NOMO-1 (cell line): ENCODE measurements around the gene DNAJC1.
"Not testable (repeated sequence)": the region's sequence is repeated elsewhere in the genome, so short reads cannot be mapped to it uniquely, and the experiment has no call there.

Experiments used
- DNase-seq, 2 experiments: peaks; one replicate each; lab custom pipeline; 2025; ENCODE audit not compliant: unreplicated experiment in 2 of 2; lab: John Stamatoyannopoulos, UW

DNAJC1 gene

GRCh38 chr10:21742740-21743412 lies 260.7 kb downstream of the DNAJC1 start:
- DNase-seq = no peak

GRCh38 chr10:21740989-21741388 lies 262.5 kb downstream of the DNAJC1 start:
- DNase-seq = no peak

GRCh38 chr10:21737106-21737505 lies 266.4 kb downstream of the DNAJC1 start:
- DNase-seq = peak; percentile 37 to 57

- no peak for DNase-seq
These were observed 269.8 kb downstream of the DNAJC1 start for GRCh38 chr10:21733710-21734109.

- DNase-seq = peak; percentile 61 to 77
These were observed 271.3 kb downstream of the DNAJC1 start for GRCh38 chr10:21732067-21732772.

- no peak for DNase-seq
These were observed 274.9 kb downstream of the DNAJC1 start for GRCh38 chr10:21728618-21729017.

GRCh38 chr10:21727452-21728168 lies 275.9 kb downstream of the DNAJC1 start:
- no peak for DNase-seq

- no peak for DNase-seq
These were observed 276.8 kb downstream of the DNAJC1 start for GRCh38 chr10:21726601-21727225.

- DNase-seq = peak; percentile 88 to 97
These were observed 278.7 kb downstream of the DNAJC1 start for GRCh38 chr10:21724687-21725367.

GRCh38 chr10:21724020-21724589 lies 279.4 kb downstream of the DNAJC1 start:
- no peak for DNase-seq

GRCh38 chr10:21722209-21722608 lies 281.3 kb downstream of the DNAJC1 start:
- no peak for DNase-seq

GRCh38 chr10:21721000-21721665 lies 282.4 kb downstream of the DNAJC1 start:
- no peak for DNase-seq

- DNase-seq = no peak
These were observed 283.4 kb downstream of the DNAJC1 start for GRCh38 chr10:21720090-21720489.

GRCh38 chr10:21719502-21719901 lies 284.0 kb downstream of the DNAJC1 start:
- no peak for DNase-seq

GRCh38 chr10:21717437-21718054 lies 286.0 kb downstream of the DNAJC1 start:
- DNase-seq = not testable (repeated sequence)

GRCh38 chr10:21715531-21716195 lies 287.9 kb downstream of the DNAJC1 start:
- DNase-seq = no peak

GRCh38 chr10:21712975-21713374 lies 290.6 kb downstream of the DNAJC1 start:
- no peak for DNase-seq

GRCh38 chr10:21707498-21707897 lies 296.0 kb downstream of the DNAJC1 start:
- DNase-seq = no peak
